ENCODE measurements around the gene CLK3.
"Not testable (repeated sequence)": the region's sequence is repeated elsewhere in the genome, so short reads cannot be mapped to it uniquely, and the experiment has no call there.

Gene CLK3

DNA sequence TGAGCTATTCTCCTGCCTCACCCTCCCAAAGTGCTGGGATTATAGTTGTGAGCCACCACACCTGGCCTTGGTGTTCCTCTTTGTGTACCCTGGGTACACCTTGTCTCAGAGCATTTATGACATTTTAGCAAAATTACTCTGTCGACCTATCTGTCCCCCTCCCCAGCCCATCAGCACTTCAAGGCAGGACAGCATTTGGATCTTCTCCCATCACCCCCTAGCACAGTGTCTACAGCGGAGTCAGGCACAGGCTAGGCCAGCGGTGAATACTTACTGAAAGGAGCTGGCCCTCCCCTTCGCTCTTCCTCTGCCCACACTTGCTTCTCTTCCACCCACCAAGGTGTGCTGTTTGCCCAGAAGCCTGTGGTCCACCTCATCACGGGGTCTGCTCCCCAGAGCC is 20.4 kb upstream of the CLK3 start:
- Histone ChIP-seq H3K27ac (no peak overlapping the region), H3K4me3 (ENCODE audit: low read depth in 1 of 2, low read length in 1 of 2) (no peak overlapping the region), H3K27me3 (no peaks in the 10 kb centered on the region), H3K9me3 (no peaks in the 10 kb centered on the region), H3K4me1 (ENCODE audit: control insufficient read depth in 1 of 2, insufficient read depth in 1 of 2, low read depth in 1 of 2, low read length in 1 of 2) (peaks cover 7 to 13% of the 10 kb centered on the region in 2 experiments), H3K36me3 (peaks cover 72% of the 10 kb centered on the region)
- TF ChIP-seq, protein P1, sequence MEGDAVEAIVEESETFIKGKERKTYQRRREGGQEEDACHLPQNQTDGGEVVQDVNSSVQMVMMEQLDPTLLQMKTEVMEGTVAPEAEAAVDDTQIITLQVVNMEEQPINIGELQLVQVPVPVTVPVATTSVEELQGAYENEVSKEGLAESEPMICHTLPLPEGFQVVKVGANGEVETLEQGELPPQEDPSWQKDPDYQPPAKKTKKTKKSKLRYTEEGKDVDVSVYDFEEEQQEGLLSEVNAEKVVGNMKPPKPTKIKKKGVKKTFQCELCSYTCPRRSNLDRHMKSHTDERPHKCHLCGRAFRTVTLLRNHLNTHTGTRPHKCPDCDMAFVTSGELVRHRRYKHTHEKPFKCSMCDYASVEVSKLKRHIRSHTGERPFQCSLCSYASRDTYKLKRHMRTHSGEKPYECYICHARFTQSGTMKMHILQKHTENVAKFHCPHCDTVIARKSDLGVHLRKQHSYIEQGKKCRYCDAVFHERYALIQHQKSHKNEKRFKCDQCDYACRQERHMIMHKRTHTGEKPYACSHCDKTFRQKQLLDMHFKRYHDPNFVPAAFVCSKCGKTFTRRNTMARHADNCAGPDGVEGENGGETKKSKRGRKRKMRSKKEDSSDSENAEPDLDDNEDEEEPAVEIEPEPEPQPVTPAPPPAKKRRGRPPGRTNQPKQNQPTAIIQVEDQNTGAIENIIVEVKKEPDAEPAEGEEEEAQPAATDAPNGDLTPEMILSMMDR (IDR thresholded peaks at IDR 0.05) = no peak

DNA sequence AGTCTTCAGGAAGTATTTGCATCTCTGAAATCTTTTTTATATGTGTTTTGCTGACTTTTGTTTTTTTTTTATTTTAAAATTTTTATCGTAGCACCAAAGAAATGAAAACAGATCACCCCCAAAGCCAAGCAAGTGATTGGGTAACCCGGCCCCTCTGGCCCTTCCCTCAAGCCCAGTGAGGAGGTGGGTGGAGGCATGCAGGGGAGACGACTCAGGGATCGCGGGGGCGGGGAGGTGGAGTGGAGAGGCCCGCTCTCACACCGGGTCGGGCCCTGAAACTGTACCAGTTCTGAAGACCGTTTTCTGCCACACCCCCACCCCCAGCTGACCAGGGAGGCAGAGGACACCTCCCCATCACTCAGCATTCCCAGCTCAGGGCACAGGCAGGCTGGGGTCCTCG is 18.9 kb upstream of the CLK3 start:
- not testable (repeated sequence) for H3K4me3 ChIP-seq (ENCODE audit: low read depth in 1 of 2, low read length in 1 of 2); H3K27me3 ChIP-seq; H3K27ac ChIP-seq; H3K9me3 ChIP-seq
- Histone ChIP-seq H3K36me3 (peaks cover 57% of the 10 kb centered on the region), H3K4me1 (ENCODE audit: control insufficient read depth in 1 of 2, insufficient read depth in 1 of 2, low read depth in 1 of 2, low read length in 1 of 2) (peaks cover 7 to 13% of the 10 kb centered on the region in 2 experiments)

DNA sequence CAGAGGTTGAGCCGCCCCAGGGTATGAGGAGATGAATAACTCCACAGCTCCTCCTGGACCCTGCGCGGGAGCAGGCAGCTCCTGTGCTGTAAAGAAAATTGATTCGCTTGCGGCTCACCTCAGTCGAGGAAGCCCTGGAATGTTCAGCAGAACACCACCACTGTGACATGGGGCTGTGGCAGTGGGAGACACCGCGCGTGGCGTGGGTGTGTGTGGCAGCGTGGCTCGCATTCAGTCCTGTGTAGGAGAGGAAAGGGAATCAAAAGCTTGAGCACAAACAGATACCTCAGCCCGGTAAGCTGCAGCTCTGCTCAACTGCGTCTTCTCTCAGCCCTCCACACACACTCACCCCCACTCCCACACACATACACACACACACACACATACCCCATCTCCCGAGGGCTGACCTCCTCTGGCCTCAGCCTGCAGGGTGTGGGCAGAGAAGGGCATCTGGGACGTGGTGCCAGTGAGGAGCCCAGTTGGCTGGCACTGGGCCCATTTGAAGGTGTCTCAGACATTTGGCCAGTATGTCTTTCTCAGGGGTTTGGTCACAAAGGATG is 18.4 kb upstream of the CLK3 start:
- H3K4me1 ChIP-seq (ENCODE audit: control insufficient read depth in 1 of 2, insufficient read depth in 1 of 2, low read depth in 1 of 2, low read length in 1 of 2) = peaks cover 7 to 13% of the 10 kb centered on the region in 2 experiments
- H3K4me3 ChIP-seq (ENCODE audit: low read depth in 1 of 2, low read length in 1 of 2); H3K9me3 ChIP-seq; H3K27me3 ChIP-seq; H3K27ac ChIP-seq: not testable (repeated sequence)
- H3K36me3 ChIP-seq = peaks cover 52% of the 10 kb centered on the region

DNA sequence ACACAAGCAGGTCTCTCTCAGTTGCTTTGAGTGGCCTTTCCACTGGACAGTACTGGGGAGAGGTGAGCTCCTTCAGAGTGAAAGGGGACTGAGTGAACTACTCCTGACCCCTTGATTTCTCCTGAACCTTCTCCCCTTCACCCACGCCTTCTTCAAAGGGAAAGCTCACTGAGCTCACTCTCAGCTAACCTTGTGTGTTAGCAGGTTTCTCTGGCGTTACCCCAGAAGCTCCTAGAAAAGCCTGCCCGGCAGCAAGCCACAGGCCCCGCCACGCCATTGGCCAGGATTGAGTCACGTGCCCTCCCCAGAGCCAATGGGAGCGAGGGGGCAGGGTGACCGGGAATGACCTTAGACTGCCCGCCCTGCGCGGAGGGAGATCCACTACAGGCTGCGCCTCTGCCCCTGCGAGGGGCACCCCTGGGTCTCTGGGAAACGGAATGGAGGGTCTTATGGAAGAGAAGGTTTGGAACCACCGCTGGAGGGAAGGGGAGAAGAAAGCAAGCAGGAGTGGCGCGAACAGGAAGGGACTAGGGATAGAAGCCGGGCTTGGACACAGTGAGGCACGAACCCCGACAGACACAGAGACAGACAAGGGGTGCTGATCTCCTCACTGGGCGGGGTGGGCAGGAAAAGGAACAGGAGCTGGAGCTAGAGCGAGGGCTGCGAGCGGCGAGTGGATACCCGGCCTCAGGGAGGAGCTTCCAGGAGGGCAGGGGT is 17.4 kb upstream of the CLK3 start:
- H3K4me3 ChIP-seq (ENCODE audit: low read depth in 1 of 2, low read length in 1 of 2) = peak overlapping the region; percentile 66 to 70
- H3K36me3 ChIP-seq = peaks cover 42% of the 10 kb centered on the region
- H3K27ac ChIP-seq = peak overlapping the region; percentile 73
- TF ChIP-seq, protein P1 (IDR thresholded peaks at IDR 0.05) = peak; percentile 9
- H3K4me1 ChIP-seq (ENCODE audit: control insufficient read depth in 1 of 2, insufficient read depth in 1 of 2, low read depth in 1 of 2, low read length in 1 of 2) = peaks cover 7 to 13% of the 10 kb centered on the region in 2 experiments
- H3K9me3 ChIP-seq = no peaks in the 10 kb centered on the region
- no peaks in the 10 kb centered on the region for H3K27me3 ChIP-seq

DNA sequence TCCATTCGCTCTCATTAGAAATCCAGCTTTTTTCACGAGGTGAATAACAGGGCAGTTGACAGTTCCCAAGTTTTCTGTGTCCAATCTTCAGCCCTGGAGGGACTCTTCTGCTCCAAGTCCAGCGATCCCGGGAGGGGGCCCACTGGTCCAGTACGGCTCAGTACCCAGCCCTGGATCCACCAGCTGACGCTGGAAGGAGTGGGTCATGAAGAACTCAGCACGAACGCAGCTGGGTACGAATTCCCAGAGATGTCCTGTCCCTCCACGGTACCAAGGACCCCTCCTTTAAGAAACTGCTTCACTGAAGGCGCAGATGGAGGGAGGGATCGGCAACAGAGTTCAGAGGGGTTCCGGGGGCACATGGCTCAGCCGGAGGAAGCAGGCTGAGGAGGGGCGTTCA is 16.5 kb upstream of the CLK3 start:
- Histone ChIP-seq H3K27ac (peak overlapping the region; percentile 73), H3K36me3 (peaks cover 33% of the 10 kb centered on the region), H3K27me3 (no peaks in the 10 kb centered on the region), H3K4me1 (ENCODE audit: control insufficient read depth in 1 of 2, insufficient read depth in 1 of 2, low read depth in 1 of 2, low read length in 1 of 2) (peaks cover 7 to 13% of the 10 kb centered on the region in 2 experiments), H3K4me3 (ENCODE audit: low read depth in 1 of 2, low read length in 1 of 2) (peak overlapping the region; percentile 66 to 70), H3K9me3 (no peaks in the 10 kb centered on the region)
- TF ChIP-seq, protein P1 (IDR thresholded peaks at IDR 0.05) = no peak

DNA sequence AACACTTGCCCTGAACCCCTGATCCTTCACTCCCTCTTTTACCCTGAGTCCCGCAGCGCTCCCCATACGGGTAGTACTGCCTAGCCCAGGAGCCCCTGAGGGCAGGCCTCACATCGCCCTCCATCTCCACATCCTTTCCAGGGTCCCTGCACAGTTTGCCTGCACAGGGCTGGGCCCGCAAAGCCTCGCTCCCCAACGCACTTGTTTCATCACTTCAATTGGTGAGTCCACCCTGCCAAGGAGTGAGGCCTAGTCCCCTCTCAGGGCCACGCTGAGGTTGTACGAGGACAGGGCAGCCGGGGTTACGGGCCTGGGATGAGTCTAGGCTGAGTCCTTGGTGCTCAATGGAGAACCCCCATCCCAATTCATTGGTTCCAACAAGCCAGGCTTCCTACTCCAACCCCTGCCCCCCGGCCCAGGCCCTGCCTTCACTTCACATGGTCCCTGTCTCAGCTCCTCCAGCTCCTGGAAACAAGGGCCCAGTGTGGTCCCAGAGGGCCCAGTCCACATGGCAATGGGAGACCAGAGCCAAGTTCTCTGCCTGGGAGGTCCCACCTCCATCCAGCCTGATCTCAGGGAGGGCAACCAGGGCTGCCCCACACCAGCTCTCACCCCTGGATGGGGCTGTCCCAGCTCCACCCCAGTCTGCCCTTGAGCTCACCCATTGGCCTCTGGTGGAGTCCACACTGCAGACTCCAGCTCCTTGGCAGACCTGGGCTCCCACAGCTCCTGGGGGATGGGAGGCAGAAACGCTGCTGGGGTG is 12.4 kb upstream of the CLK3 start:
- Histone ChIP-seq H3K4me1 (ENCODE audit: control insufficient read depth in 1 of 2, insufficient read depth in 1 of 2, low read depth in 1 of 2, low read length in 1 of 2) (peaks cover 7 to 10% of the 10 kb centered on the region in 2 experiments), H3K9me3 (no peaks in the 10 kb centered on the region), H3K4me3 (ENCODE audit: low read depth in 1 of 2, low read length in 1 of 2) (no peak overlapping the region), H3K27ac (no peak overlapping the region), H3K27me3 (no peaks in the 10 kb centered on the region), H3K36me3 (no peaks in the 10 kb centered on the region)
- TF ChIP-seq, protein P1 (IDR thresholded peaks at IDR 0.05) = no peak
